Measurements from ENCODE around the gene AKAP8. TPM values are rescaled to one million over a fixed set of nuclear protein-coding genes. Genes with fewer than 3 reads are reported as not detected.
"Not testable (repeated sequence)": the region's sequence is repeated elsewhere in the genome, so short reads cannot be mapped to it uniquely, and the experiment has no call there.

The AKAP8 gene
- total RNA-seq, 1 experiment from 2014 or later: 29.6 TPM

GRCh38 chr19:15417699-15418098, 38.1 kb upstream of the AKAP8 start:
- DNase-seq: peak; percentile 64
- no peaks in the 10 kb centered on the region for H3K27me3 ChIP-seq
- no peaks in the 10 kb centered on the region for H3K9me3 ChIP-seq
- H3K36me3 ChIP-seq: peaks cover 51% of the 10 kb centered on the region
- H3K4me3 ChIP-seq: peak overlapping the region; percentile 90

- no peak for DNase-seq
- H3K27me3 ChIP-seq: no peaks in the 10 kb centered on the region
- H3K4me3 ChIP-seq: no peak overlapping the region
- no peaks in the 10 kb centered on the region for H3K9me3 ChIP-seq
- H3K36me3 ChIP-seq: peaks cover 83% of the 10 kb centered on the region
Observed at GRCh38 chr19:15412832-15413231, 33.2 kb upstream of the AKAP8 start.

- H3K9me3 ChIP-seq, H3K27me3 ChIP-seq, H3K4me3 ChIP-seq, DNase-seq: not testable (repeated sequence)
- peaks cover 77% of the 10 kb centered on the region for H3K36me3 ChIP-seq
Observed at GRCh38 chr19:15411351-15411750, 31.8 kb upstream of the AKAP8 start.

- H3K36me3 ChIP-seq: peaks cover 81% of the 10 kb centered on the region
- no peak for DNase-seq
Observed at GRCh38 chr19:15404780-15405211, 25.2 kb upstream of the AKAP8 start.

GRCh38 chr19:15404097-15404779, 24.7 kb upstream of the AKAP8 start:
- no peaks in the 10 kb centered on the region for H3K9me3 ChIP-seq
- no peak for DNase-seq
- no peak overlapping the region for H3K4me3 ChIP-seq
- no peaks in the 10 kb centered on the region for H3K27me3 ChIP-seq
- peaks cover 81% of the 10 kb centered on the region for H3K36me3 ChIP-seq

More at GRCh38 chr19:15404780-15405211, 25.2 kb upstream of the AKAP8 start:
- Histone ChIP-seq H3K27me3 (no peaks in the 10 kb centered on the region), H3K9me3 (no peaks in the 10 kb centered on the region), H3K4me3 (no peak overlapping the region)

GRCh38 chr19:15403151-15403531, 23.6 kb upstream of the AKAP8 start:
- Histone ChIP-seq H3K9me3 (no peaks in the 10 kb centered on the region), H3K36me3 (peaks cover 86% of the 10 kb centered on the region), H3K4me3 (no peak overlapping the region), H3K27me3 (no peaks in the 10 kb centered on the region)
- DNase-seq: no peak

- Histone ChIP-seq H3K27me3 (no peaks in the 10 kb centered on the region), H3K9me3 (no peaks in the 10 kb centered on the region), H3K4me3 (no peak overlapping the region), H3K36me3 (peaks cover 87% of the 10 kb centered on the region)
- no peak for DNase-seq
Observed at GRCh38 chr19:15402411-15403150, 23.0 kb upstream of the AKAP8 start.

GRCh38 chr19:15401397-15401710, 21.8 kb upstream of the AKAP8 start:
- no peak for DNase-seq
- Histone ChIP-seq H3K27me3 (no peaks in the 10 kb centered on the region), H3K4me3 (no peak overlapping the region), H3K36me3 (peaks cover 94% of the 10 kb centered on the region), H3K9me3 (no peaks in the 10 kb centered on the region)

- no peaks in the 10 kb centered on the region for H3K27me3 ChIP-seq
- no peaks in the 10 kb centered on the region for H3K9me3 ChIP-seq
- no peak for DNase-seq
- no peak overlapping the region for H3K4me3 ChIP-seq
- H3K36me3 ChIP-seq: peaks cover 96% of the 10 kb centered on the region
Observed at GRCh38 chr19:15400521-15401396, 21.2 kb upstream of the AKAP8 start.

GRCh38 chr19:15399635-15400034, 20.0 kb upstream of the AKAP8 start:
- no peak for DNase-seq
- no peaks in the 10 kb centered on the region for H3K9me3 ChIP-seq
- H3K4me3 ChIP-seq: no peak overlapping the region
- H3K27me3 ChIP-seq: no peaks in the 10 kb centered on the region
- peaks cover 98% of the 10 kb centered on the region for H3K36me3 ChIP-seq

GRCh38 chr19:15399234-15399515, 19.6 kb upstream of the AKAP8 start:
- no peaks in the 10 kb centered on the region for H3K9me3 ChIP-seq
- H3K27me3 ChIP-seq: no peaks in the 10 kb centered on the region
- H3K4me3 ChIP-seq: no peak overlapping the region
- no peak for DNase-seq
- peaks cover 98% of the 10 kb centered on the region for H3K36me3 ChIP-seq

GRCh38 chr19:15398501-15399233, 19.1 kb upstream of the AKAP8 start:
- no peak for DNase-seq
- H3K36me3 ChIP-seq: peaks cover 98% of the 10 kb centered on the region
- no peaks in the 10 kb centered on the region for H3K27me3 ChIP-seq
- no peaks in the 10 kb centered on the region for H3K9me3 ChIP-seq
- no peak overlapping the region for H3K4me3 ChIP-seq

- H3K36me3 ChIP-seq: peaks cover 98% of the 10 kb centered on the region
- H3K4me3 ChIP-seq: no peak overlapping the region
- DNase-seq: no peak
- no peaks in the 10 kb centered on the region for H3K9me3 ChIP-seq
- H3K27me3 ChIP-seq: no peaks in the 10 kb centered on the region
Observed at GRCh38 chr19:15397782-15398181, 18.2 kb upstream of the AKAP8 start.

- Histone ChIP-seq H3K27me3 (no peaks in the 10 kb centered on the region), H3K36me3 (peaks cover 96% of the 10 kb centered on the region)
Observed at GRCh38 chr19:15397236-15397635, 17.6 kb upstream of the AKAP8 start.

GRCh38 chr19:15396436-15396835, 16.8 kb upstream of the AKAP8 start:
- Histone ChIP-seq H3K4me3 (no peak overlapping the region), H3K36me3 (peaks cover 96% of the 10 kb centered on the region), H3K27me3 (no peaks in the 10 kb centered on the region), H3K9me3 (no peaks in the 10 kb centered on the region; the same call in 1 of the 2 replicates)
- no peak for DNase-seq

More at GRCh38 chr19:15397236-15397635, 17.6 kb upstream of the AKAP8 start:
- DNase-seq: no peak
- Histone ChIP-seq H3K9me3 (no peaks in the 10 kb centered on the region), H3K4me3 (no peak overlapping the region)

GRCh38 chr19:15395251-15395650, 15.7 kb upstream of the AKAP8 start:
- H3K36me3 ChIP-seq: peaks cover 91% of the 10 kb centered on the region
- not testable (repeated sequence) for H3K4me3 ChIP-seq, H3K27me3 ChIP-seq, DNase-seq, H3K9me3 ChIP-seq

- no peak overlapping the region for H3K4me3 ChIP-seq
- no peak for DNase-seq
- H3K36me3 ChIP-seq: peaks cover 88% of the 10 kb centered on the region
- no peaks in the 10 kb centered on the region for H3K27me3 ChIP-seq
- H3K9me3 ChIP-seq: no peaks in the 10 kb centered on the region; the same call in 1 of the 2 replicates
Observed at GRCh38 chr19:15394426-15394825, 14.8 kb upstream of the AKAP8 start.

All from MG63 (cell line).